ENCODE measurements around the gene PDHX. TPM values are rescaled to one million over a fixed set of nuclear protein-coding genes. Genes with fewer than 3 reads are reported as not detected.

The PDHX gene
- total RNA-seq, 1 donor from 2014 or later = 44.0 TPM

DNA sequence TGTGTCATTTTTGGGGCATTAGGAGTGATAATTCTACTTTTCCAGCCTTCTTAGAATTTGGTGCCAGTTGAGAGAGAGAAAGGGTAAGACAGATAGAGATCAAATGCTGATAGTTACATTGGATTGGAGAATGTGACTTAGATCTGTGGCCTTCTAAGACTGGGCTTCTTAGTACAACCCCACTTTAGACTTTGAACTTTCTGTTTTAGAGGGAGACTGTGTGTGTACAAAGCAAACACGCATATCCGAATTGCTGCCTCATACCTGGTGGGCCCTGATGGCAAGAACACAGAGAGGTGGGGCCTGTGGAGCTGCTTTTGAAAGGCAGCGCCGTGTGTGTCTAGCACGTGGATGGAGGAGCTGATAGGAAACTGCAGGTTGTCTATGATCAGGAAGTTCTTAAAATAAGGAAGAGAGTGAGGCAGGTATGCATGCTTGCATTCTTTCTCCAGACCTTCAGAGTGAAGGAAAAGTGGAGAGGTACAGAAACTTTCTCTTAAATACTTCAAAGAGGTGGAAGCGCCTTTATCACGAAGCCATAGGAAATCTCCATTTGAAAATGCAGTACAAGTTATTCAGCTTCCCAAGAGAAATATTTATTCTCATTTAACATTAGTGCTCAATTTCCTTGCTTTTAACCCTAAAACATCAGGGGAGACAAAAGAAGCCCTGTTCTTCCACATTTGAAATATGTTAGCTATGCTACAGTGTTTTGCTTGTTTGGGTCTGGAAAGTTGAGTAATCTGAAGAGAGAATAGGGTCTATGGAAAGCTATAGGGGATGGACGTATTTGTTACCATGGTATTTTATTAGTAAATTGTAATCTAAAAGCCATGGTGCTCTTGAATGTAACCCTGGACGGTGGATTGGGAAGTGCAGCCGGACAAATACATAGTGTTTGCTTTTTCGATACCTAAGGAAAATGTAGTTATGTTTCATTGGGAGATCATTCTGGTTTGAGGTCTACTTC, 13.7 kb downstream of the PDHX start:
- Histone ChIP-seq H3K9me3 (ENCODE audit: insufficient read depth, low read depth, low read length) (no peaks in the 10 kb centered on the region), H3K36me3 (ENCODE audit: insufficient read depth, low read length) (no peaks in the 10 kb centered on the region), H3K27ac (ENCODE audit: low read depth, low read length) (no peak overlapping the region), H3K79me2 (ENCODE audit: insufficient read depth, low read length) (peaks cover 60% of the 10 kb centered on the region), H3K27me3 (ENCODE audit: insufficient read depth, low read length) (no peaks in the 10 kb centered on the region), H3K4me1 (ENCODE audit: insufficient read depth, low read length) (peaks cover 9% of the 10 kb centered on the region), H3K9ac (ENCODE audit: low read length) (no peak overlapping the region), H2AFZ (ENCODE audit: low read depth, low read length) (no peak overlapping the region), H3K4me2 (ENCODE audit: low read length) (no peak overlapping the region), H3K4me3 (ENCODE audit: insufficient read depth, low read depth, low read length) (no peak overlapping the region), H4K20me1 (ENCODE audit: insufficient read depth, low read length) (peaks cover 19% of the 10 kb centered on the region)
- Mint-ChIP-seq H3K27ac (ENCODE audit: unreplicated experiment) (no peak overlapping the region), H3K9me3 (ENCODE audit: unreplicated experiment) (no peaks in the 10 kb centered on the region), H3K4me1 (ENCODE audit: low read depth, unreplicated experiment) (peaks cover 10% of the 10 kb centered on the region), H3K36me3 (ENCODE audit: low read depth, unreplicated experiment) (no peaks in the 10 kb centered on the region), H3K4me3 (ENCODE audit: unreplicated experiment) (no peak overlapping the region), H3K27me3 (ENCODE audit: low read depth, unreplicated experiment) (no peaks in the 10 kb centered on the region)
- no peak for DNase-seq (ENCODE audit: low read depth)
- no peak for FAIRE-seq
- TF ChIP-seq CTCF (IDR thresholded peaks at IDR 0.05; ENCODE audit: insufficient read depth, low read depth, low read length) (no peak), EZH2 (IDR thresholded peaks at IDR 0.05; ENCODE audit: insufficient read depth, low read length) (no peak)

- Mint-ChIP-seq H3K27ac (ENCODE audit: unreplicated experiment) (no peak overlapping the region), H3K9me3 (ENCODE audit: unreplicated experiment) (no peaks in the 10 kb centered on the region), H3K27me3 (ENCODE audit: low read depth, unreplicated experiment) (no peaks in the 10 kb centered on the region), H3K36me3 (ENCODE audit: low read depth, unreplicated experiment) (peaks cover 1% of the 10 kb centered on the region), H3K4me1 (ENCODE audit: low read depth, unreplicated experiment) (no peaks in the 10 kb centered on the region), H3K4me3 (ENCODE audit: unreplicated experiment) (no peak overlapping the region)
- TF ChIP-seq CTCF (IDR thresholded peaks at IDR 0.05; ENCODE audit: insufficient read depth, low read depth, low read length) (no peak), EZH2 (IDR thresholded peaks at IDR 0.05; ENCODE audit: insufficient read depth, low read length) (no peak)
- no peaks in the 10 kb centered on the region for H3K4me1 ChIP-seq (ENCODE audit: insufficient read depth, low read length)
- H3K27me3 ChIP-seq (ENCODE audit: insufficient read depth, low read length) = no peaks in the 10 kb centered on the region
- H3K79me2 ChIP-seq (ENCODE audit: insufficient read depth, low read length) = peaks cover 24% of the 10 kb centered on the region
- H3K4me3 ChIP-seq (ENCODE audit: insufficient read depth, low read depth, low read length) = no peak overlapping the region
- no peak overlapping the region for H2AFZ ChIP-seq (ENCODE audit: low read depth, low read length)
- no peaks in the 10 kb centered on the region for H3K9me3 ChIP-seq (ENCODE audit: insufficient read depth, low read depth, low read length)
- H3K27ac ChIP-seq (ENCODE audit: low read depth, low read length) = no peak overlapping the region
- H3K36me3 ChIP-seq (ENCODE audit: insufficient read depth, low read length) = no peaks in the 10 kb centered on the region
- H3K9ac ChIP-seq (ENCODE audit: low read length) = no peak overlapping the region
- H4K20me1 ChIP-seq (ENCODE audit: insufficient read depth, low read length) = no peaks in the 10 kb centered on the region
- no peak overlapping the region for H3K4me2 ChIP-seq (ENCODE audit: low read length)
- no peak for FAIRE-seq
- DNase-seq (ENCODE audit: low read depth) = no peak
These were observed 20.7 kb downstream of the PDHX start for GRCh38 chr11:34936945-34937629.
